ENCODE measurements around the gene CHM.

DNA sequence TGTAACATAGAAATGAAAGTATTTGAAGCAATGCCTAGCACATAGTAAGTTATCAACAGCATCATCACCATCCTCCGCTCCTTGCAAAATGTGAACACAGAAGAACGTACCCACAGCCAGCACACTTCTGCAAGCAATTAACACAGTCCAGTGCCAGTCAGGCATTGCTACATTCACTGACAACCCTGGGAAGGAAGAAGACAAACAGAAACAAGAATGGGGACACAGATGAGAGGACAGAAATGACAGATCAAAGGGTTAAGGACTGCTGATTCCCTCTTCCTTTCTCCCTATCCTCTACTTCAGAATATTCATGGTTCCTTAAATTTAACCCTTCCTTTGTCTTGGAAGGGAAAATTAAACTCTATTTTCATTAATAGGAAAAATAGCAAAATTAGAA, 53.1 kb downstream of the CHM start:
- TF ChIP-seq CTCF (conservative IDR thresholded peaks at IDR 0.05; ENCODE audit: low read depth in 2 of 2), result no peak
- TF ChIP-seq EZH2 (IDR thresholded peaks at IDR 0.05; ENCODE audit: low read depth, unreplicated experiment), result no peak
- no peak for TF ChIP-seq CREB1 (CRISPR knock-in tag; IDR thresholded peaks at IDR 0.05; ENCODE audit: low read depth)
- no peak for TF ChIP-seq POLR2AphosphoS5 (IDR thresholded peaks at IDR 0.05; ENCODE audit: low read depth)
- no peak for TF ChIP-seq NANOG (IDR thresholded peaks at IDR 0.05; ENCODE audit: borderline replicate concordance)
- no peak for TF ChIP-seq ETS1 (IDR thresholded peaks at IDR 0.05)
- TF ChIP-seq, protein P1, sequence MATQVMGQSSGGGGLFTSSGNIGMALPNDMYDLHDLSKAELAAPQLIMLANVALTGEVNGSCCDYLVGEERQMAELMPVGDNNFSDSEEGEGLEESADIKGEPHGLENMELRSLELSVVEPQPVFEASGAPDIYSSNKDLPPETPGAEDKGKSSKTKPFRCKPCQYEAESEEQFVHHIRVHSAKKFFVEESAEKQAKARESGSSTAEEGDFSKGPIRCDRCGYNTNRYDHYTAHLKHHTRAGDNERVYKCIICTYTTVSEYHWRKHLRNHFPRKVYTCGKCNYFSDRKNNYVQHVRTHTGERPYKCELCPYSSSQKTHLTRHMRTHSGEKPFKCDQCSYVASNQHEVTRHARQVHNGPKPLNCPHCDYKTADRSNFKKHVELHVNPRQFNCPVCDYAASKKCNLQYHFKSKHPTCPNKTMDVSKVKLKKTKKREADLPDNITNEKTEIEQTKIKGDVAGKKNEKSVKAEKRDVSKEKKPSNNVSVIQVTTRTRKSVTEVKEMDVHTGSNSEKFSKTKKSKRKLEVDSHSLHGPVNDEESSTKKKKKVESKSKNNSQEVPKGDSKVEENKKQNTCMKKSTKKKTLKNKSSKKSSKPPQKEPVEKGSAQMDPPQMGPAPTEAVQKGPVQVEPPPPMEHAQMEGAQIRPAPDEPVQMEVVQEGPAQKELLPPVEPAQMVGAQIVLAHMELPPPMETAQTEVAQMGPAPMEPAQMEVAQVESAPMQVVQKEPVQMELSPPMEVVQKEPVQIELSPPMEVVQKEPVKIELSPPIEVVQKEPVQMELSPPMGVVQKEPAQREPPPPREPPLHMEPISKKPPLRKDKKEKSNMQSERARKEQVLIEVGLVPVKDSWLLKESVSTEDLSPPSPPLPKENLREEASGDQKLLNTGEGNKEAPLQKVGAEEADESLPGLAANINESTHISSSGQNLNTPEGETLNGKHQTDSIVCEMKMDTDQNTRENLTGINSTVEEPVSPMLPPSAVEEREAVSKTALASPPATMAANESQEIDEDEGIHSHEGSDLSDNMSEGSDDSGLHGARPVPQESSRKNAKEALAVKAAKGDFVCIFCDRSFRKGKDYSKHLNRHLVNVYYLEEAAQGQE (IDR thresholded peaks at IDR 0.05; ENCODE audit: unreplicated experiment), result no peak
- no peak for TF ChIP-seq JUNB (IDR thresholded peaks at IDR 0.05; ENCODE audit: unreplicated experiment)
- no peak for TF ChIP-seq EZH2phosphoT487 (IDR thresholded peaks at IDR 0.05; ENCODE audit: unreplicated experiment)
- TF ChIP-seq STAT1 (IDR thresholded peaks at IDR 0.05; ENCODE audit: unreplicated experiment), result no peak
